MM.1S (cell line): ENCODE results near the gene HCRTR1.

Source experiments
- DNase-seq: peaks from one replicate; pipeline ENCODE4 v3.0.0-alpha.2; 2015
- H2AFZ ChIP-seq: fragments of 300-600 bp; sonication (generic); 2 replicates; pipeline ENCODE4 v1.6.0; 2016; ENCODE audit warnings: antibody characterized with exemption, low read length
- H3F3A ChIP-seq: fragments of 300-600 bp; sonication (generic); 2 replicates; pipeline ENCODE4 v1.6.1; 2016; ENCODE audit warnings: mild to moderate bottlenecking, antibody characterized with exemption, low read length, moderate library complexity, mixed read lengths; ENCODE audit not compliant: insufficient read depth
- H3K27ac ChIP-seq: fragments of 300-600 bp; sonication (generic); 2 replicates; pipeline ENCODE4 v1.5.1; 2016; ENCODE audit warnings: mild to moderate bottlenecking, low read length
- H3K27me3 ChIP-seq: fragments of 300-600 bp; sonication (generic); replicated peaks from 2 replicates; pipeline ENCODE4 v1.6.0; 2016; ENCODE audit warnings: low read length; ENCODE audit not compliant: insufficient read depth
- H3K36me3 ChIP-seq: fragments of 300-600 bp; sonication (generic); replicated peaks from 2 replicates; pipeline ENCODE4 v1.6.1; 2016; ENCODE audit warnings: mild to moderate bottlenecking, low read length, mixed read lengths; ENCODE audit not compliant: insufficient read depth
- H3K4me1 ChIP-seq: fragments of 300-600 bp; sonication (generic); 2 replicates; pipeline ENCODE4 v1.6.1; 2016; ENCODE audit warnings: low read length, mixed read lengths
- H3K4me2 ChIP-seq: fragments of 300-600 bp; sonication (generic); 2 replicates; pipeline ENCODE4 v1.6.0; 2016; ENCODE audit warnings: low read depth, low read length
- H3K4me3 ChIP-seq: fragments of 300-600 bp; sonication (generic); 2 replicates; pipeline ENCODE4 v1.5.1; 2016; ENCODE audit warnings: low read length, mixed read lengths
- H3K79me2 ChIP-seq: fragments of 300-600 bp; sonication (generic); 2 replicates; pipeline ENCODE4 v1.6.1; 2016; ENCODE audit warnings: mixed run types, low read length, mixed read lengths
- H3K9ac ChIP-seq: fragments of 300-600 bp; sonication (generic); 2 replicates; pipeline ENCODE4 v1.6.1; 2016; ENCODE audit warnings: low read length, mixed read lengths
- H3K9me2 ChIP-seq: fragments of 300-600 bp; sonication (generic); replicated peaks from 2 replicates; pipeline ENCODE4 v1.6.1; 2016; ENCODE audit warnings: mild to moderate bottlenecking, low read length, mixed read lengths; ENCODE audit not compliant: insufficient read depth
- H3K9me3 ChIP-seq: fragments of 300-600 bp; sonication (generic); replicated peaks from 2 replicates; pipeline ENCODE4 v1.6.1; 2016; ENCODE audit warnings: mild to moderate bottlenecking, low read length, mixed read lengths; ENCODE audit not compliant: insufficient read depth
- H4K20me1 ChIP-seq: fragments of 300-600 bp; sonication (generic); 2 replicates; pipeline ENCODE4 v1.6.1; 2016; ENCODE audit warnings: mild to moderate bottlenecking, low read length, moderate library complexity, mixed read lengths; ENCODE audit not compliant: insufficient read depth
- CTCF ChIP-seq: fragments of 300-600 bp; sonication (generic); IDR thresholded peaks from 2 replicates; pipeline ENCODE4 v1.5.1; 2016; ENCODE audit warnings: antibody characterized with exemption, low read length, mixed read lengths
- EZH2 ChIP-seq: fragments of 300-600 bp; sonication (generic); optimal IDR thresholded peaks from 2 replicates; pipeline ENCODE3; 2017; ENCODE audit warnings: low read depth, mild to moderate bottlenecking, antibody characterized with exemption, low read length, mixed read lengths
- EZH2phosphoT487 ChIP-seq: fragments of 300-600 bp; sonication (generic); IDR thresholded peaks from 2 replicates; pipeline ENCODE4 v1.6.1; 2018; ENCODE audit warnings: antibody characterized with exemption, low read length

The HCRTR1 gene

DNA sequence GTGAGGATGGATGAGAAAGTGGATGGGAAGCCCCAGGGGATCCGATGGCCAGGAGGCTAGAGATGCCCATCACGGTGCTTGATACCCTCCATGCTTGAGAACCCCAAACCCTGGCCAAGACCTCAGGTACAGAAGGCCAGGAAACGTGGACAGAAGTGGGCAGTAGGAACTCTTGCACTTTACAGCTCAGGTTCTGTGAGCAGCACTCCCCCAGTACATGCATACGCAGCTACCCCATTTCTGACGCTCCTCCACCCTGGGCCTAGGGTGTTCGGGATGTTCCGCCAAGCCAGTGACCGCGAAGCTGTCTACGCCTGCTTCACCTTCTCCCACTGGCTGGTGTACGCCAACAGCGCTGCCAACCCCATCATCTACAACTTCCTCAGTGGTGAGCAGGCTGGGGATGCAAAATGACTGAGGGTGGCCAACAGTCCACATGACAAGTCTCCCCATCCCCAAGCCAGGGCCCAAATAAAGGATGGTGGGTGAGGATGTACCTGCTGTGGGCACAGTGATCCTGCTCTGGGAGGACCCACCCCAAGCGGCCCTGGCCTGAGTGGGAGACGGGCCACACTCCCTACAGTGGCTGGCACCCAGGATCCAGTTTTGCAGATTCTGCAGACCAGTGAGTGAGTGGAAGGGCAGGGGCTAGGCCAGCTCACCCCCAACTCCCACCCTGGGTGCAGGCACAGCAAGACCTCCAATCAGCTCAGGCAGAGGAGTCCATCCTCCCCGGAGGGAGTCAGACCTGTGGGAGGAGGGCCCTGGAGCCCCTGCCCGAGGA, 7.4 kb downstream of the HCRTR1 start:
- no peaks in the 10 kb centered on the region for H3K4me1 ChIP-seq
- no peak overlapping the region for H3K27ac ChIP-seq
- no peaks in the 10 kb centered on the region for H3K9me3 ChIP-seq
- no peak overlapping the region for H3K4me2 ChIP-seq
- H3K79me2 ChIP-seq, result no peaks in the 10 kb centered on the region
- TF ChIP-seq CTCF, result no peak
- TF ChIP-seq EZH2phosphoT487, result no peak
- no peak for TF ChIP-seq EZH2
- DNase-seq, result no peak
- no peaks in the 10 kb centered on the region for H3K27me3 ChIP-seq
- no peak overlapping the region for H2AFZ ChIP-seq
- no peak overlapping the region for H3K4me3 ChIP-seq
- H3K9me2 ChIP-seq, result no peaks in the 10 kb centered on the region
- no peaks in the 10 kb centered on the region for H4K20me1 ChIP-seq
- no peaks in the 10 kb centered on the region for H3F3A ChIP-seq
- no peak overlapping the region for H3K9ac ChIP-seq
- H3K36me3 ChIP-seq, result no peaks in the 10 kb centered on the region

GRCh38 chr1:31625561-31626222, 8.2 kb downstream of the HCRTR1 start:
- TF ChIP-seq CTCF (no peak), EZH2phosphoT487 (no peak)
- no peak overlapping the region for H3K9ac ChIP-seq

GRCh38 chr1:31626223-31627207, 9.0 kb downstream of the HCRTR1 start:
- no peaks in the 10 kb centered on the region for H3K36me3 ChIP-seq
- H4K20me1 ChIP-seq, result no peaks in the 10 kb centered on the region
- no peaks in the 10 kb centered on the region for H3K4me1 ChIP-seq
- no peak overlapping the region for H2AFZ ChIP-seq
- H3K79me2 ChIP-seq, result no peaks in the 10 kb centered on the region
- no peaks in the 10 kb centered on the region for H3K27me3 ChIP-seq
- no peaks in the 10 kb centered on the region for H3F3A ChIP-seq
- no peaks in the 10 kb centered on the region for H3K9me2 ChIP-seq
- H3K4me2 ChIP-seq, result no peak overlapping the region
- no peak overlapping the region for H3K27ac ChIP-seq
- DNase-seq, result no peak
- no peaks in the 10 kb centered on the region for H3K9me3 ChIP-seq
- H3K4me3 ChIP-seq, result no peak overlapping the region
- no peak overlapping the region for H3K9ac ChIP-seq
- no peak for TF ChIP-seq CTCF
- TF ChIP-seq EZH2phosphoT487, result no peak
- TF ChIP-seq EZH2, result no peak

More at GRCh38 chr1:31625561-31626222, 8.2 kb downstream of the HCRTR1 start:
- Histone ChIP-seq H3K27me3 (no peaks in the 10 kb centered on the region), H3K4me2 (no peak overlapping the region), H3K4me3 (no peak overlapping the region), H2AFZ (no peak overlapping the region), H3K36me3 (no peaks in the 10 kb centered on the region), H4K20me1 (no peaks in the 10 kb centered on the region), H3K79me2 (no peaks in the 10 kb centered on the region), H3F3A (no peaks in the 10 kb centered on the region), H3K9me3 (no peaks in the 10 kb centered on the region), H3K4me1 (no peaks in the 10 kb centered on the region), H3K27ac (no peak overlapping the region), H3K9me2 (no peaks in the 10 kb centered on the region)
- no peak for DNase-seq
